HCT116 (cell line): Measurements from ENCODE around the gene CTNND2.

Experiments
- CTCF ChIP-seq, 3 experiments: fragments of 200-600 bp in 1 of 3; sonication (generic) in 1 of 3; IDR thresholded peaks in 2 of 3; conservative IDR thresholded peaks in 1 of 3; 2 replicates each; pipeline ENCODE4 v1.5.1; 2012 to 2017; ENCODE audit warnings: low read depth in 2 of 3, low read length in 2 of 3, antibody characterized with exemption in 1 of 3, borderline replicate concordance in 1 of 3, control low read depth in 1 of 3, mild to moderate bottlenecking in 1 of 3, mixed read lengths in 1 of 3, mixed run types in 1 of 3, moderate library complexity in 1 of 3; ENCODE audit not compliant: insufficient read depth in 1 of 3
- EZH2 ChIP-seq: fragments of 200-600 bp; sonication (generic); IDR thresholded peaks from 2 replicates; pipeline ENCODE4 v1.6.1; 2017; ENCODE audit warnings: antibody characterized with exemption, mixed run types
- POLR2AphosphoS5 ChIP-seq: IDR thresholded peaks from 2 replicates; pipeline ENCODE4 v1.6.1; 2011; ENCODE audit warnings: mild to moderate bottlenecking, low read depth, low read length, moderate library complexity

- TF ChIP-seq POLR2AphosphoS5 (no peak), EZH2 (no peak), CTCF (IDR thresholded peaks at IDR 0.05 in 2 of 3, conservative IDR thresholded peaks at IDR 0.05 in 1 of 3; ENCODE audit: borderline replicate concordance in 1 of 3, insufficient read depth in 1 of 3, low read depth in 2 of 3, low read length in 2 of 3) (no peak)
Measured at GRCh38 chr5:11292648-11293356, 611.4 kb downstream of the CTNND2 start.
